Fibroblast of skin of left biceps (primary cell): ENCODE measurements around the gene PSD4.

Source experiments
- DNase-seq, 2 experiments: peaks; one replicate each; pipeline ENCODE4 v3.0.0-alpha.2; 2013; ENCODE audit warnings: low read depth in 2 of 2

Gene PSD4

GRCh38 chr2:113167962-113168340, 5.8 kb upstream of the PSD4 start:
- no peak for DNase-seq

GRCh38 chr2:113169002-113169530, 4.7 kb upstream of the PSD4 start:
- no peak for DNase-seq

GRCh38 chr2:113169586-113169985, 4.2 kb upstream of the PSD4 start:
- no peak for DNase-seq

DNA sequence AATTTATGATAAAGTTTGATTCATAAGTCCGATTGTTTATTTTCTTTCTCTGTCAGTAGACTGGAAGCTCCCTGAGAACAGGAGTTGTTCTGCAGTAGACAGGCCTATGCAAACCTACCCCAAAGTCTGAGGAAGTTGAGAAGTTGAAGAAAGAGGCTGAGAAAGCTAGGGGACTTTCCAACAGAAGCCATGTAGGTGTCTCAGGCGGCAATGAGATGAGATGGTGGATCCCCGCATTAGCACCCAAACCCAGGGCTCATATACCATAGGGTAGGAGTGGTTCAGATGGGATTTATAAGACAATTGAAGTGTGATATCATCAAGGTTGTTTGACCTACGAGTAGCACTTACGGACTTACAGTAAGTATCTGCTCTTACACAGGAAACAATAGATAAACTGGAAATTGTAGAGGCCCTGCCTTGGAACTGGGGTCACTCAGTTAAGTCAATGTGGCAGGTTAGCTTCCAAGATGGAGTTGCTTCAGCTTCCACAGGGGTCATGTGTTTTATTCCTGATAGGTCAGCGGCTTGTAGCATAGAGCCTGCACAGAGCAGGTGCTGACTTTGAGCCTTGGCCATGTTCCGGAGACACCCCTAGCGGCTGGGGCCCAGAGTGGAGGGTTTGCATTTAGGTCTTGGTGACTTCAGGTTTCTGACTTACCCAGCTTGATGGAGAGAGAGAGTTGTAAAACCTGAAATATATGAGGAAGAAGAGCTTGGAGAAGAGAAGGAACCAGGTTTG, 2.3 kb upstream of the PSD4 start:
- DNase-seq: no peak

GRCh38 chr2:113172721-113173541, 840 bp upstream of the PSD4 start:
- no peak for DNase-seq

GRCh38 chr2:113174376-113174750, 592 bp downstream of the PSD4 start:
- DNase-seq: no peak

- DNase-seq: no peak
Measured at GRCh38 chr2:113175042-113175628, 1.4 kb downstream of the PSD4 start.

GRCh38 chr2:113175736-113176695, 2.2 kb downstream of the PSD4 start:
- DNase-seq: no peak

- DNase-seq: no peak
Measured at GRCh38 chr2:113176696-113177355, 3.1 kb downstream of the PSD4 start.

DNA sequence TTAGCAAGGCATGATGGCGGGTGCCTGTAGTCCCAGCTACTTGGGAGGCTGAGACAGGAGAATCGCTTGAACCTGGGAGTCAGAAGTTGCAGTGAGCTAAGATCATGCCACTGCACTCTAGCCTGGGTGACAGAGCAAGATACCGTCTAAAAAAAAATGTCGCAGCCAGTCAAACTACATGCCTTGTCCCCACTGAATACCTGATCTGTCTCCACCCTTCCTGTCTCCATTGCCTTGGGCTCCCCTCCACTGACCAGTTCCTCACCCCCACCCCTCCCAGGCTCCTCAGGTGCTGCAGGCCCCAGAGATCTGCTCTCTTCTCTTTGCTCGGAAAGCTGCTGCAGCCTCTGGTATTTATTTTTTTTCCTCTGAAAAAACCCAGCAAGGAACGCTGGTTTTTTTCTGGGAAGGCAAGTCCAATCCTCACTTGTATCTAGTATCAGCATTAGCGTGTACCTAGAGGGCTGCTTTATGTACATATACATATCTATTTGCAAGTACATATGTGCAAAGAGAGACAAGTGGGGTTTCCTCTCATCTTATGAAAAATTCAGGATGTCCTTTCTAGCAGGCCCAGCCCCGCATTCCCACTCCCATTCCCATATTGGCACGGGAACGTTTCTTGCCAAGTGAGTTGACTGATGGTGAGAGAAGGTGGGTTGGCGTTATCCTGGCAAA, 4.4 kb downstream of the PSD4 start:
- no peak for DNase-seq

DNA sequence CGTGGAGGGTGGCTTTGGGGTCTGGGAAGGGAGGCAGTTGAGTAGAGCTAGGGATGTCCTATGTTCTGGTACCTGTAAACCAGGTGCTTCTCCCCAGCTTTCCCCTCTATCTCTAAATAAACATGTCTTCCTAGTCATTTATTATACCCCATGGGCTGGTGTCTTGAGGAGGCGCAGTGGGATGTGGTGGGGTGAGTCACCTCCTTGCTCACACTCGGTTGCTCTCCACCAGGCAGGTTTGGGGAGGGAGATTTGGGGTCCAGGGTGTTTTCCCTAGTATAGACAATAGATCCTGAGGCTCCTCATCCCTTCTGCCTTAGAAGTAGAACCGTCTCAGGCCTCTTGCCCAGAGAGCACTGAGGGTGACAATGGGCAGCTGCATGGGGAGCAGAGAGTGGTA, 5.1 kb downstream of the PSD4 start:
- no peak for DNase-seq

DNA sequence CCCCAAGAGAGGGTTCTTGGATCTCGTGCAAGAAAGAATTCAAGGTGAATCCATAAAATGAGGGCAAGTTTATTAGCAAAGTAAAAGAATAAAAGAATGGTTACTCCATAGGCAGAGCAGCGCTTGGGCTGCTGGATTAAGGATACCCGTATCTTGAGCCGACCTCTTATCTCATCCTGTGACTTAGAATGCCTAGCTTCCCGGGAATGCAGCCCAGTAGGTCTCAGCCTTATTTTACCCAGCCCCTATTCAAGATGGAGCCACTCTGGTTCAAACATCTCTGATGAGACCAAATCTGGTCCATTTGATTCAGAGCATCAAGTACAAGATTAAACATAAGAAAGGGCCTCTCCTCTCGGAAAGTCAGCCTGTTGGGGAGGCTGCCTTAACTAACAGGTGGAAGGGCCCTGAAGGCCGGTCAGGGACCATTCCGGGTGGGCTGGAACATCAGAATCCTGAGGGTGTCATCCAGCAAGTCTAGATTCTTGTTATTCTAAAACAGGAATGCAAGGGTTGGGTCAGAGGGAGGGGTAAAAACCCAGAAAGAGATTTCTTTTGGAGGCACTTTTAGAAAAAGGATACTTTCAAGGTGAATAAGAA, 5.8 kb downstream of the PSD4 start:
- no peak for DNase-seq

DNA sequence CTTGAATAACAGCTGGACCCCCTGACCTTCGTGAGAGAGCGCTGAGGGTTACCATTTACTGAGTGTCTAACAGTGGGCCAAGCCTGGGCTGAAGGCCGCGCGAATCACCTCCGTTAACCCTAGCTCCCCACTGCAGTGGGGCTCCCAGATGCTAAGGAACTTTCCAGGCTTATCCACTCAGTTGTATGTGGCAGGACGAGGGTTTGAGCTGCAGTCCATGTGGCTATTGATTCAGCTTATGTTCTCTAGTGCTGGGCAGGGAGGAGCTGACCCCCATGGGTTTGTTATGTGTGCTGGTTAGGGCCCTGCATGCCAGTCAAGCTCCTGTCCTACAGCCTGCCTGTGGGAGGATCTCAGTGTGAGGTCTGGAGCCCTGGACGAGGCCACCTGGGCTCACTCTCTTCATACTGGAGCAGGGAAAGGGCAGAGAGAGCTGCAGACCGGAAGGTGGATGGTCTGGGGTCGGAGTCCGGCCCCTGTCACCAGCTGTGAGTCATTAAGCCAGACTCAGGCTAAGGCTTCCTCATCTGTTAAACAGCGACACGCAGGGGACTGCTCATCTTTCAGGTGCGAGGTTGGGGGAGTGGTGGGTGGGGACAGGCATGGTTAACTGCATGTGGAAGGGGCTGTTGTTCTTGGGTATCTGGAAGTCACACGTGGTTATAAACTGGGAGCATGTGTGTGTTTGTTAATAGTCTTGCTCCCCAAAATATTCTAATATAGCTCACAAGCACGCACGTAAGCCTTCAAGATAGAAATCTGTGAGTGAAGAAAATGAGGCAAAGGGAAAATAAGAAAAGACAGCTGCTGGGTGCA, 6.6 kb downstream of the PSD4 start:
- no peak for DNase-seq

- no peak for DNase-seq
Measured at GRCh38 chr2:113181258-113182051, 7.7 kb downstream of the PSD4 start.

- DNase-seq: no peak
Measured at GRCh38 chr2:113182471-113183260, 8.9 kb downstream of the PSD4 start.

DNA sequence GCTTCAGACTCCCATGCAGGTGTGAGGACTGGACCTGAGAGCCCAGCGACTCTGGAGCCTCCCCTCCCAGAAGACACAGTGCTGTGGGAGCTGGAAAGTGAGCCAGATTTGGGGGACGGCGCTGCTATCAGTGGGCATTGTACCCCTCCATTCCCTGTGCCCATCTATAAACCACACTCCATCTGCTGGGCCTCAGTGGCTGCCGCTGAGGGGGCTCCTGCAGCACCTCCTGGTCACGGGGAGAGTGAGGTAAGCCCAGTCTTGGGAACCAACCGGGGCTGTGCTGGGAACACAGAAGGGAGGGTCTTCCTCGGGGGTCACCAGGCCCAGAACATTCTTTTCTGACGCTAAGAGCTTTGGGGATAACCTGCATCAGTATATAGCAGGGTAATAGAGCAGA, 9.5 kb downstream of the PSD4 start:
- no peak for DNase-seq

- no peak for DNase-seq
Measured at GRCh38 chr2:113183703-113184102, 9.9 kb downstream of the PSD4 start.
